GM12873 (cell line): ENCODE measurements around the gene MAPK4.

Experiments used
- CTCF ChIP-seq: IDR thresholded peaks from 2 replicates; pipeline ENCODE4 v1.5.1; 2012; ENCODE audit warnings: low read depth, mild to moderate bottlenecking, moderate library complexity, low read length, control low read depth; ENCODE audit not compliant: insufficient read depth; ENCODE audit errors: missing control alignments

Gene MAPK4

GRCh38 chr18:50590593-50590992, 30.7 kb downstream of the MAPK4 start:
- no peak for TF ChIP-seq CTCF

GRCh38 chr18:50594012-50594411, 34.1 kb downstream of the MAPK4 start:
- no peak for TF ChIP-seq CTCF

GRCh38 chr18:50594942-50595341, 35.1 kb downstream of the MAPK4 start:
- no peak for TF ChIP-seq CTCF

GRCh38 chr18:50602466-50602865, 42.6 kb downstream of the MAPK4 start:
- no peak for TF ChIP-seq CTCF

- TF ChIP-seq CTCF, result no peak
Measured at GRCh38 chr18:50606609-50607008, 46.7 kb downstream of the MAPK4 start.

GRCh38 chr18:50607378-50607926, 47.6 kb downstream of the MAPK4 start:
- TF ChIP-seq CTCF, result no peak

GRCh38 chr18:50610349-50610748, 50.5 kb downstream of the MAPK4 start:
- peak; percentile 60 for TF ChIP-seq CTCF
